KMS-11 (cell line): Measurements from ENCODE around the gene RHOBTB3.

Experiments
- H2AFZ ChIP-seq: fragments of 200-600 bp; sonication (generic); 2 replicates; pipeline ENCODE4 v1.6.1; 2016; ENCODE audit warnings: antibody characterized with exemption, mixed run types, low read depth
- H3K27ac ChIP-seq: fragments of 200-600 bp; sonication (generic); 2 replicates; pipeline ENCODE4 v1.6.1; 2016; ENCODE audit warnings: mild to moderate bottlenecking, mixed run types
- H3K27me3 ChIP-seq: fragments of 200-600 bp; sonication (generic); 2 replicates; pipeline ENCODE4 v1.6.1; 2017; ENCODE audit warnings: mild to moderate bottlenecking, low read depth, mixed run types, moderate library complexity; ENCODE audit not compliant: insufficient read depth
- H3K36me3 ChIP-seq: fragments of 200-600 bp; sonication (generic); 2 replicates; pipeline ENCODE4 v1.6.1; 2017; ENCODE audit warnings: mild to moderate bottlenecking, mixed run types; ENCODE audit not compliant: insufficient read depth
- H3K4me1 ChIP-seq: fragments of 200-600 bp; sonication (generic); 2 replicates; pipeline ENCODE4 v1.6.1; 2016; ENCODE audit warnings: mild to moderate bottlenecking, low read depth, mixed run types; ENCODE audit not compliant: poor library complexity, severe bottlenecking
- H3K4me2 ChIP-seq: fragments of 200-600 bp; sonication (generic); 2 replicates; pipeline ENCODE4 v1.7.0; 2016; ENCODE audit warnings: mild to moderate bottlenecking, mixed run types
- H3K4me3 ChIP-seq: fragments of 200-600 bp; sonication (generic); IDR thresholded peaks from 2 replicates; pipeline ENCODE4 v1.6.1; 2017; ENCODE audit warnings: low read depth, low read length, mixed read lengths; ENCODE audit not compliant: insufficient read depth
- H3K79me2 ChIP-seq: fragments of 200-600 bp; sonication (generic); 2 replicates; pipeline ENCODE4 v1.6.1; 2016; ENCODE audit warnings: low read depth, mixed run types; ENCODE audit not compliant: insufficient read depth
- H3K9ac ChIP-seq: fragments of 200-600 bp; sonication (generic); 2 replicates; pipeline ENCODE4 v1.6.1; 2016; ENCODE audit warnings: mild to moderate bottlenecking, mixed run types
- H4K20me1 ChIP-seq: fragments of 200-600 bp; sonication (generic); 2 replicates; pipeline ENCODE4 v1.6.1; 2016; ENCODE audit warnings: mild to moderate bottlenecking, mixed run types; ENCODE audit not compliant: insufficient read depth
- TF ChIP-seq, protein P1 (sequence below): fragments of 200-600 bp; sonication (generic); conservative IDR thresholded peaks from 2 replicates; pipeline ENCODE4 v1.6.1; 2017; ENCODE audit warnings: low read depth, mild to moderate bottlenecking, antibody characterized with exemption, low read length, moderate library complexity, mixed read lengths

Gene RHOBTB3

DNA sequence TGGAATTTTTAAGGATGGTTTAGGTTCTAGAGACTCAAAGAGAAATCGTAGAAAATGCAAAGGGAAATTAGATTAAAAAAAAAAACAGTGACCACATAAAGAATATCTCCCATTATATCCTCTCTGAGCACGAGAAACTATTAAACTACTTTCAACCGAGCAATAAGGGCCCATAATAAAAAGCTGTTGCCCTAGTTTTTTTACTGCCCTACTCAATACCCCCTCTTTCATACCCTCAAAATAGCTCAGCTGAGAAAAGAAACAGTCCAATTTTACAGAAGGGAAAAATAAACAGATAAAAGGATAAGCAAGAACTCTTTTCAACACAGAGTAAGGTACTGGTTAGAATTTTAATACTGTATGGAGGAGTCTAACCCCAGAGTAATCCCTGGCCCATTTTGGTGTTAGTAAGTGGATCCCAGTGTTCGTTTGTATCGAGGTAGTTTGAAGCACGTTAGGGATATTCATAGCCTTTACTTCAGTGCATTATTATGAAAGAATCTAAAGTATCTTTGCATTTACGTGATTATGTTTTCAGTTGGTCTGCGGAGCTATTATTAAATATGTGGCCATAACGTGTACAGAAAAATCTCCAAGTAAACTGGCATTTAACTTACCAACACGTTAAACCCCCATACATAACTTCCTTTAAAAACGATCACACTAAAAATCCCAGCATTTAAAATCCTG is 980 bp upstream of the RHOBTB3 start:
- H3K79me2 ChIP-seq = peaks cover 24% of the 10 kb centered on the region
- H2AFZ ChIP-seq = peak overlapping the region; percentile 73
- H3K27me3 ChIP-seq = no peaks in the 10 kb centered on the region
- no peak overlapping the region for H3K4me3 ChIP-seq
- peaks cover 72% of the 10 kb centered on the region for H3K4me1 ChIP-seq
- H3K4me2 ChIP-seq = peak overlapping the region; percentile 95
- H3K9ac ChIP-seq = peak overlapping the region; percentile 88
- H4K20me1 ChIP-seq = no peaks in the 10 kb centered on the region
- no peaks in the 10 kb centered on the region for H3K36me3 ChIP-seq
- TF ChIP-seq, protein P1, sequence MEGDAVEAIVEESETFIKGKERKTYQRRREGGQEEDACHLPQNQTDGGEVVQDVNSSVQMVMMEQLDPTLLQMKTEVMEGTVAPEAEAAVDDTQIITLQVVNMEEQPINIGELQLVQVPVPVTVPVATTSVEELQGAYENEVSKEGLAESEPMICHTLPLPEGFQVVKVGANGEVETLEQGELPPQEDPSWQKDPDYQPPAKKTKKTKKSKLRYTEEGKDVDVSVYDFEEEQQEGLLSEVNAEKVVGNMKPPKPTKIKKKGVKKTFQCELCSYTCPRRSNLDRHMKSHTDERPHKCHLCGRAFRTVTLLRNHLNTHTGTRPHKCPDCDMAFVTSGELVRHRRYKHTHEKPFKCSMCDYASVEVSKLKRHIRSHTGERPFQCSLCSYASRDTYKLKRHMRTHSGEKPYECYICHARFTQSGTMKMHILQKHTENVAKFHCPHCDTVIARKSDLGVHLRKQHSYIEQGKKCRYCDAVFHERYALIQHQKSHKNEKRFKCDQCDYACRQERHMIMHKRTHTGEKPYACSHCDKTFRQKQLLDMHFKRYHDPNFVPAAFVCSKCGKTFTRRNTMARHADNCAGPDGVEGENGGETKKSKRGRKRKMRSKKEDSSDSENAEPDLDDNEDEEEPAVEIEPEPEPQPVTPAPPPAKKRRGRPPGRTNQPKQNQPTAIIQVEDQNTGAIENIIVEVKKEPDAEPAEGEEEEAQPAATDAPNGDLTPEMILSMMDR = no peak
- H3K27ac ChIP-seq = peak overlapping the region; percentile 78

DNA sequence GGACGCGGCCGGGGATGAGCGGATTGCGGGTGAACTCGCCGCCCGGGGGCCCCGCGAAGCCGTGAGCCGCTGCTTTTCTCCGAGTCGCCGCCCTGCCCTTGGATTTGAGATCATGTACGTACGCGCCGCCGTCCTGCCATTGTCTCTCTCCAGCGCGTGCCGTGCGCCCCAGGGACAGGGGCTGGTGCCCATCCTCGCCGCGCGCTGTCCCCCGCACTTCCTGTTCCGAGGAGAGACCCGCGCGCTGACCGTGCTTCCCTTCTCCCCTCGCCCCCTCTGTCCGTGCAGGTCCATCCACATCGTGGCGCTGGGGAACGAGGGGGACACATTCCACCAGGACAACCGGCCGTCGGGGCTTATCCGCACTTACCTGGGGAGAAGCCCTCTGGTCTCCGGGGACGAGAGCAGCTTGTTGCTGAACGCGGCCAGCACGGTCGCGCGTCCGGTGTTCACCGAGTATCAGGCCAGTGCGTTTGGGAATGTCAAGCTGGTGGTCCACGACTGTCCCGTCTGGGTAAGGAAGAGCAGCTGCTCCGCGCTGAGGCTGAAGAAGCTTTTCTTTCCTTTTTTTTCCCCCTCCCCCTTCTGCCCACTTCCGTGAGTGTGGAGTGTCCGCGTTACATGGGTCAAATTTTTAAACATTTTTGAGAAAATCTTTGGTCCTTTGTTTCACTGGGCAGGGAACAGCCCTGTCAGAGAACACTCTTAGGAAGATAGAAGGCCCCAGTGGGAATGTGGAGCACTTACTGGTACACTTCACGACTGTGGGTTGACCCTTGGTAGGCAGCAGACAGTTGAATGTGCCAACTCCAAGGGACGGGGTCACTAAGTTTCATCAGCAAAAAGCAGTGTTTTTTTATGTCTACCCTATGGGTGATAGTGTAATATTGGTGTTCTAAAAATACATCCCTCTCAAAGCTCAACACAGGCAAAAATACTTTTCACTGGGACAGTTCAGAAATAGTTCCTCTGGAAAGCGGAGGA is 727 bp downstream of the RHOBTB3 start:
- H3K79me2 ChIP-seq = peaks cover 24% of the 10 kb centered on the region
- H3K9ac ChIP-seq = peak overlapping the region; percentile 88
- no peaks in the 10 kb centered on the region for H3K27me3 ChIP-seq
- peak overlapping the region; percentile 95 for H3K4me2 ChIP-seq
- H2AFZ ChIP-seq = peak overlapping the region; percentile 73
- H4K20me1 ChIP-seq = no peaks in the 10 kb centered on the region
- peak overlapping the region; percentile 69 for H3K4me3 ChIP-seq
- peaks cover 55% of the 10 kb centered on the region for H3K4me1 ChIP-seq
- peak overlapping the region; percentile 78 for H3K27ac ChIP-seq
- no peaks in the 10 kb centered on the region for H3K36me3 ChIP-seq
- TF ChIP-seq, protein P1 = no peak

DNA sequence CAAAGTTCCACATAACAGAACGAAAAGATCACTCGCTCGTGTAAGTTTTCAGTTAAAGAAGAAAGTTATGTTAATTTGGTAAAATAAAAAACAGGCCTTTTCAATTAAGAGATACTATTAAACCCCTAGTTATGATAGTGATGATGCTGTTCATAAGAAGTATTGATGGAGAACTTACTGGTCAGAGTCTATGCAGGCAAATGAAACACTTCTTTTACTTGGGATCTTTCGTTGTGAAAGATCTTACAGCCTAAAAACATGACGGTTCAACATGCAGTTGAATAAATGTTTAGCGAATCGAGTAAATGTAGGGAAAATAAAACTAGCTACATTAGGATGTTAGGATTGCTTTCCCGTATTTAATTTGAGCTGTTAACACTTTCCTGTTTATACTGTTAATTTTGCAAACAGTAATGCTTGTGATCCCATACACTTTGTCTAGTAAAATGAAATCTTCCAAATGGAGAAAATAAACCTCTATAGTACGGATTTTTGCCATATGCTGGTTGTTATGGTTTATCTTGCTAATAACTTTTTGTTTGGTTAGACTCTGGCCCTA is 2.0 kb downstream of the RHOBTB3 start:
- Histone ChIP-seq H3K4me2 (peak overlapping the region; percentile 95), H3K27ac (no peak overlapping the region), H3K9ac (no peak overlapping the region), H3K36me3 (no peaks in the 10 kb centered on the region), H3K27me3 (no peaks in the 10 kb centered on the region), H3K79me2 (peaks cover 24% of the 10 kb centered on the region), H4K20me1 (no peaks in the 10 kb centered on the region), H3K4me3 (no peak overlapping the region), H3K4me1 (peaks cover 42% of the 10 kb centered on the region), H2AFZ (no peak overlapping the region)
- TF ChIP-seq, protein P1 = no peak

DNA sequence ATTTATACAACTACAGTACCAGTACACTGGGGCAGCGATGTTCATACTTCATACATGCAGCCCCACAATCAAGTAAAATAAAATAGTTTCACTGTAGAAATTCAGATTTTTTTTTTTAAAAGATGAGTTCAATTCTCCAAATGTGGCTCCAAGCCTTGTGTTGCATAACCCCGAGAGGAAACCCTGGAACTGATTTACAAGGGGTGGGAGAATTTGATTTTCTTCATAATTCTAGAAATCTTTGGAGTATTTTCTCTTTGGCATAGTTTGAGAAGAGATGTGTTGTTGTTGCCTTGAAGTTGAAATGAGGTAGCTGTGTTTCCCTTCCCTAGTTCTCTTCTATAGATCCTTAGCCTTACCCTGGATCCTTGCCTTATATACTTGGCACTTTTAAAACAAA is 3.1 kb downstream of the RHOBTB3 start:
- Histone ChIP-seq H3K4me1 (peaks cover 32% of the 10 kb centered on the region), H3K4me3 (no peak overlapping the region), H4K20me1 (no peaks in the 10 kb centered on the region), H3K4me2 (peak overlapping the region; percentile 95; the same call in 1 of the 2 replicates), H3K27me3 (no peaks in the 10 kb centered on the region), H3K27ac (no peak overlapping the region), H3K79me2 (peaks cover 24% of the 10 kb centered on the region), H3K36me3 (no peaks in the 10 kb centered on the region), H2AFZ (no peak overlapping the region), H3K9ac (no peak overlapping the region)
- TF ChIP-seq, protein P1 = no peak
